HepG2 (cell line): ENCODE results near the gene GORASP2. TPM values are rescaled to one million over a fixed set of nuclear protein-coding genes. Genes with fewer than 3 reads are reported as not detected.
A peak's percentile ranks its signal among the peaks of the same experiment; 100 is the strongest.

ENCODE experiments used
- ETS1 ChIP-seq: sonication (generic); formaldehyde crosslinking; IDR thresholded peaks from 2 replicates; pipeline ENCODE4 v1.4.0; 2020; ENCODE audit warnings: missing genetic modification reagents
- GFI1 ChIP-seq: sonication (generic); formaldehyde crosslinking; IDR thresholded peaks from 2 replicates; pipeline ENCODE4 v1.5.0; 2020; ENCODE audit warnings: missing genetic modification reagents, mild to moderate bottlenecking, borderline replicate concordance
- KDM3A ChIP-seq: IDR thresholded peaks from 2 replicates; pipeline ENCODE4 v1.6.1; 2018; ENCODE audit warnings: low read depth, missing compliant biosample characterization
- MBD4 ChIP-seq: IDR thresholded peaks from 2 replicates; pipeline ENCODE4 v1.6.1; 2012; ENCODE audit warnings: low read length, inconsistent platforms, borderline replicate concordance
- MIER3 ChIP-seq: IDR thresholded peaks from 2 replicates; pipeline ENCODE4 v1.6.1; 2016; ENCODE audit warnings: missing compliant biosample characterization, borderline replicate concordance
- MTERF4 ChIP-seq: sonication (generic); formaldehyde crosslinking; IDR thresholded peaks from 2 replicates; pipeline ENCODE4 v1.8.0; 2023; ENCODE audit warnings: mild to moderate bottlenecking, missing genetic modification reagents
- MXD1 ChIP-seq: sonication (generic); formaldehyde crosslinking; IDR thresholded peaks from 2 replicates; pipeline ENCODE4 v1.4.0; 2020; ENCODE audit warnings: mild to moderate bottlenecking, missing genetic modification reagents
- MXI1 ChIP-seq: IDR thresholded peaks from 3 replicates; pipeline ENCODE4 v1.6.1; 2012; ENCODE audit warnings: low read depth, low read length, inconsistent platforms, borderline replicate concordance
- MYPOP ChIP-seq: sonication (generic); formaldehyde crosslinking; IDR thresholded peaks from 2 replicates; pipeline ENCODE4 v1.8.1; 2023; ENCODE audit warnings: mild to moderate bottlenecking, moderate library complexity, missing genetic modification reagents
- NFE2 ChIP-seq: sonication (generic); formaldehyde crosslinking; IDR thresholded peaks from 2 replicates; pipeline ENCODE4 v1.4.0; 2020; ENCODE audit warnings: missing genetic modification reagents
- YEATS4 ChIP-seq: sonication (generic); formaldehyde crosslinking; IDR thresholded peaks from 2 replicates; pipeline ENCODE4 v1.4.0; 2020; ENCODE audit warnings: missing genetic modification reagents, borderline replicate concordance
- ZBTB44 ChIP-seq: sonication (generic); formaldehyde crosslinking; IDR thresholded peaks from 2 replicates; pipeline ENCODE4 v1.4.0; 2020; ENCODE audit warnings: missing genetic modification reagents
- ZNF501 ChIP-seq: sonication (generic); formaldehyde crosslinking; IDR thresholded peaks from 2 replicates; pipeline ENCODE4 v1.5.1; 2020; ENCODE audit warnings: mild to moderate bottlenecking, moderate library complexity, missing genetic modification reagents
- ZNF646 ChIP-seq: sonication (generic); formaldehyde crosslinking; IDR thresholded peaks from 2 replicates; pipeline ENCODE4 v1.9.0; 2021; ENCODE audit warnings: mild to moderate bottlenecking, missing genetic modification reagents
- ZNF883 ChIP-seq: sonication (generic); formaldehyde crosslinking; IDR thresholded peaks from 2 replicates; pipeline ENCODE4 v1.5.1; 2020; ENCODE audit warnings: mild to moderate bottlenecking, missing genetic modification reagents; ENCODE audit errors: not compliant biosample characterization
- ZSCAN12 ChIP-seq: sonication (generic); formaldehyde crosslinking; IDR thresholded peaks from 2 replicates; pipeline ENCODE4 v1.9.0; 2021; ENCODE audit warnings: mild to moderate bottlenecking, missing genetic modification reagents
- polyA plus RNA-seq, 8 experiments: library from polyadenylated mRNA; depleted of rRNA in 3 of 8; stranded (reverse) in 7 of 8; unstranded in 1 of 8; fragments of >200 nt; fragmentation: Illumina TruSeq in 4 of 8; extraction: Trizol in 4 of 8; gene quantifications; 2 replicates each; pipeline versions ENCODE4 v1.2.1 to v1.2.3, GENCODE V29; 2011 to 2016; ENCODE audit warnings: low read depth in 4 of 8, missing spikeins in 1 of 8, mixed read lengths in 1 of 8; ENCODE audit not compliant: insufficient read depth in 1 of 8
- total RNA-seq, 5 experiments: library from RNA; depleted of rRNA; stranded (reverse); fragments of >200 nt; fragmentation: Illumina TruSeq; extraction: Trizol; gene quantifications; 2 replicates each; pipeline ENCODE4 v1.2.3, GENCODE V29; 2016; ENCODE audit warnings: low read depth in 1 of 5

GORASP2 gene
- total and polyA plus RNA-seq, 2 of the 13 experiments (the other 11 are each of a cell fraction or from before 2014, with no cell fraction given) = 103 to 239 TPM

- peak; percentile 51; the same call in 1 of the 2 replicates for TF ChIP-seq MYPOP (CRISPR knock-in tag)
- TF ChIP-seq MBD4 = no peak
- TF ChIP-seq ZNF501 = peak; percentile 93
- peak; percentile 69 for TF ChIP-seq ZNF883 (CRISPR knock-in tag)
- peak; percentile 77 for TF ChIP-seq MXD1
- TF ChIP-seq KDM3A (CRISPR knock-in tag) = peak; percentile 76
- TF ChIP-seq NFE2 (CRISPR knock-in tag) = no peak
- TF ChIP-seq MIER3 = peak; percentile 20; the same call in 1 of the 2 replicates
- no peak; the same call in 1 of the 2 replicates for TF ChIP-seq ZNF646 (CRISPR knock-in tag)
- TF ChIP-seq ZSCAN12 (CRISPR knock-in tag) = peak; percentile 78; the same call in 1 of the 2 replicates
- TF ChIP-seq ZBTB44 (CRISPR knock-in tag) = 0 out of 2 replicates have a peak, but pooled peaks have one; percentile 27
- TF ChIP-seq MTERF4 (CRISPR knock-in tag) = peak; percentile 61; the same call in 1 of the 2 replicates
- peak; percentile 71 for TF ChIP-seq GFI1 (CRISPR knock-in tag)
- TF ChIP-seq MXI1 = peak; percentile 97
- TF ChIP-seq YEATS4 (CRISPR knock-in tag) = peak; percentile 90; the same call in 1 of the 2 replicates
- TF ChIP-seq ETS1 (CRISPR knock-in tag) = 0 out of 2 replicates have a peak, but pooled peaks have one; percentile 58
These were observed 44.6 kb downstream of the GORASP2 start (continued) for GRCh38 chr2:170973492-170974303.
